Osteocyte (in vitro differentiated cells): ENCODE data around the gene DNAJC6. TPM values are rescaled to one million over a fixed set of nuclear protein-coding genes. Genes with fewer than 3 reads are reported as not detected.
A peak's percentile ranks its signal among the peaks of the same experiment; 100 is the strongest.
"Not testable (repeated sequence)": the region's sequence is repeated elsewhere in the genome, so short reads cannot be mapped to it uniquely, and the experiment has no call there.

Experiments
- DNase-seq: peaks from one replicate; pipeline ENCODE4 v3.0.0; 2021; ENCODE audit warnings: mixed read lengths; ENCODE audit not compliant: unreplicated experiment; ENCODE audit errors: extremely low spot score
- H3K27ac Mint-ChIP-seq: one replicate; pipeline ENCODE4 v1.8.0; 2021; ENCODE audit warnings: mild to moderate bottlenecking, mixed read lengths; ENCODE audit not compliant: unreplicated experiment
- H3K27me3 Mint-ChIP-seq: one replicate; pipeline ENCODE4 v1.8.0; 2021; ENCODE audit warnings: mixed read lengths; ENCODE audit not compliant: unreplicated experiment
- H3K36me3 Mint-ChIP-seq: one replicate; pipeline ENCODE4 v1.8.0; 2021; ENCODE audit warnings: mixed read lengths; ENCODE audit not compliant: unreplicated experiment
- H3K4me1 Mint-ChIP-seq: one replicate; pipeline ENCODE4 v1.8.0; 2021; ENCODE audit warnings: mixed read lengths; ENCODE audit not compliant: unreplicated experiment
- H3K4me3 Mint-ChIP-seq: one replicate; pipeline ENCODE4 v1.8.0; 2021; ENCODE audit warnings: mild to moderate bottlenecking, moderate library complexity, mixed read lengths; ENCODE audit not compliant: unreplicated experiment
- H3K9me3 Mint-ChIP-seq: one replicate; pipeline ENCODE4 v1.8.0; 2021; ENCODE audit warnings: mixed read lengths; ENCODE audit not compliant: unreplicated experiment
- total RNA-seq: library from RNA; stranded (reverse); gene quantifications from 2 replicates; pipeline ENCODE4 v1.2.1, GENCODE V29; 2021
- TF ChIP-seq, protein P1 (sequence below): fragments of 200-600 bp; sonication (generic); IDR thresholded peaks from 2 replicates; pipeline ENCODE4 v1.5.0; 2021; ENCODE audit warnings: antibody characterized with exemption, mild to moderate bottlenecking, moderate library complexity

DNAJC6 gene
- total RNA-seq, 1 donor from 2014 or later, result 50.8 TPM

DNA sequence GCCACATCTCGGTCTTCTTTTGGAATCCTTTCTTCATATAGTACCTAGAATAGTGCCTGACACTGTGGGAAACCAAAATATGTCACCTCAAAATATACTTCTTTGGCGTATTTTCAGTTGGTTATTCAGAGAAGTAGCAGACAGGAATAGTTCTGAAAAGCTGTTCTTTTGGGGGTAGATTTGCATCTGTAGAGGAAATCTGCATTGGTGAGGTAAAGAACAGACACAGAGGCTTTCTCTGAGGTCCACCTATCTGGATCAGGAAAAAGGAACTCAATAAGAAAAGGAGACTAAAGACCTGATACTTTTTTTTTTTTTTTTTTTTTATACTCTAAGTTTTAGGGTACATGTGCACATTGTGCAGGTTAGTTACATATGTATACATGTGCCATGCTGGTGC, 134.3 kb downstream of the DNAJC6 start:
- Mint-ChIP-seq H3K27me3 (no peaks in the 10 kb centered on the region), H3K36me3 (no peaks in the 10 kb centered on the region), H3K4me1 (no peaks in the 10 kb centered on the region), H3K4me3 (no peak overlapping the region), H3K27ac (no peak overlapping the region), H3K9me3 (peaks cover 13% of the 10 kb centered on the region)
- TF ChIP-seq, protein P1, sequence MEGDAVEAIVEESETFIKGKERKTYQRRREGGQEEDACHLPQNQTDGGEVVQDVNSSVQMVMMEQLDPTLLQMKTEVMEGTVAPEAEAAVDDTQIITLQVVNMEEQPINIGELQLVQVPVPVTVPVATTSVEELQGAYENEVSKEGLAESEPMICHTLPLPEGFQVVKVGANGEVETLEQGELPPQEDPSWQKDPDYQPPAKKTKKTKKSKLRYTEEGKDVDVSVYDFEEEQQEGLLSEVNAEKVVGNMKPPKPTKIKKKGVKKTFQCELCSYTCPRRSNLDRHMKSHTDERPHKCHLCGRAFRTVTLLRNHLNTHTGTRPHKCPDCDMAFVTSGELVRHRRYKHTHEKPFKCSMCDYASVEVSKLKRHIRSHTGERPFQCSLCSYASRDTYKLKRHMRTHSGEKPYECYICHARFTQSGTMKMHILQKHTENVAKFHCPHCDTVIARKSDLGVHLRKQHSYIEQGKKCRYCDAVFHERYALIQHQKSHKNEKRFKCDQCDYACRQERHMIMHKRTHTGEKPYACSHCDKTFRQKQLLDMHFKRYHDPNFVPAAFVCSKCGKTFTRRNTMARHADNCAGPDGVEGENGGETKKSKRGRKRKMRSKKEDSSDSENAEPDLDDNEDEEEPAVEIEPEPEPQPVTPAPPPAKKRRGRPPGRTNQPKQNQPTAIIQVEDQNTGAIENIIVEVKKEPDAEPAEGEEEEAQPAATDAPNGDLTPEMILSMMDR, result no peak
- no peak for DNase-seq

DNA sequence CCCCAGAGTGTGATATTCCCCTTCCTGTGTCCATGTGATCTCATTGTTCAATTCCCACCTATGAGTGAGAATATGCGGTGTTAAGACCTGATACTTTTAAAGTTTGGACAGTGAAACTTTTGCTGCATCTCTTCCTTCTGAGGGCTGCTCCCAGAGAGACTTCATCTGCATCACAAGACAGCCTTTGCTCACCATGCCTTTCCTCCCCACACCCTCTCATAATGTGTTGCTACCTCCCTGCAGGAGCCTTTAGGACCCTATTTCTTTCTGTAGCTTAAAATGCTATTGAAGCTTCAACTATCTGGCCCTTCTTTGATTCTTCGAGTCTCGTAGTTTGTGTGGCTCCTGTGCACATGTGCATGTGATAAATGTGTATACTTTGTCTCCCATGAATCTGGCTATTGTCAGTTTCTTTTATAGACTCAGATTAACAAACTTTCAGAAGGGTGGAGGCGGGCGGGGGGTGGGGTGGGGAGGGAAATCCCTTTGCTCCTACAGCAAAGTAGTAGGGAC, 134.8 kb downstream of the DNAJC6 start:
- H3K4me3 Mint-ChIP-seq, result no peak overlapping the region
- H3K27ac Mint-ChIP-seq, result no peak overlapping the region
- H3K27me3 Mint-ChIP-seq, result no peaks in the 10 kb centered on the region
- H3K9me3 Mint-ChIP-seq, result peaks cover 13% of the 10 kb centered on the region
- TF ChIP-seq, protein P1, result no peak
- no peak for DNase-seq
- H3K36me3 Mint-ChIP-seq, result no peaks in the 10 kb centered on the region
- H3K4me1 Mint-ChIP-seq, result no peaks in the 10 kb centered on the region

DNA sequence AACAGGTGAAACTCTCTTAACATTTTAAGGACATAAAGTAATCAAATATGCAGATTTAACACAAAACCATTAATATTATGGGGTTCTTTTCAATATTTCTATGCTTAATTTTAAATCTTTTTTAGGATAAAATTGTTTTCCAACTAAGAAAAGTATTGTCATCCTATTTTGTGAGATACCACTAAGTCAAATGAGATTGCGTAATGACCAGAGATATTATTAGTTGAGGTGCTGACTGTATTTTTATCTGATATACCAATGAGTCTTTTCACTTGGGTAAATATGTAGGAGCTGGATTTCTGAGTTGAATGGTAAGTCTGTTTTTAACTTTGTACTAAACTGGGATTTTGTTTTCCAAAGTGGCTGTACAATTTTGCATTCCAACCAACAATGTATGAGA, 136.5 kb downstream of the DNAJC6 start:
- TF ChIP-seq, protein P1, result no peak
- Mint-ChIP-seq H3K27ac (no peak overlapping the region), H3K4me3 (no peak overlapping the region), H3K4me1 (no peaks in the 10 kb centered on the region), H3K36me3 (no peaks in the 10 kb centered on the region), H3K9me3 (peaks cover 13% of the 10 kb centered on the region), H3K27me3 (no peaks in the 10 kb centered on the region)
- DNase-seq, result no peak

DNA sequence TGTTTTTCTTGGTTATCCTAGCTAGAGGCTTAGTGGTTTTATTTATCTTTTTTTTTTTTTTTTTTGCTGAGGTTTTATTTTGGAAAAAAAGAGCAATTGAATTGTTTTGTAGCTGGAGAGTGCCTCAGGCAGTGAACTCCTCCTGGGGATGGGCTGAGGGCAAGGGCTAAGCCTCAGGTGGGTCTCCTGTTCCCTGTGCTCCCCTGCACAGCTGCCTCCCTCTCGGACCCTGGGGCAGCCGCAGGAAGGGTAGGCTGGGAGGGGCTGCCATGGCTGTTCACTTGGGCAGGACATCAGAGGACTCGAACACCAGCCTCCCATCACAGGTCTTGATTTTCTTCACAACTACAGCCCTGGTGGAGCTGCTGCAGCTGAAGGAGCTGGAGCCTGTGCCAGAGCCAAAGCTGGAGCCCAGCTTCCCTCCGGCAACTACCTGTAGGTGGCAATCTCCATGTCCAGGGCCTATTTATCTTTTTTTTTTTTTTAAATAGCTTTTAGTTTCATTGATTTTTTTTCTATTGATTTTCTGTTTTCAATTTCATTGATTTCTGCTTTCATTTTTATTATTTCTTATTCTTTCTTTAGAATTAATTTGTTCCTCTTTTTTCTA, 140.0 kb downstream of the DNAJC6 start:
- H3K9me3 Mint-ChIP-seq, result no peaks in the 10 kb centered on the region
- H3K4me1 Mint-ChIP-seq, result no peaks in the 10 kb centered on the region
- H3K27ac Mint-ChIP-seq, result no peak overlapping the region
- H3K4me3 Mint-ChIP-seq, result no peak overlapping the region
- H3K27me3 Mint-ChIP-seq, result no peaks in the 10 kb centered on the region
- TF ChIP-seq, protein P1, result peak; percentile 26
- no peak for DNase-seq
- H3K36me3 Mint-ChIP-seq, result no peaks in the 10 kb centered on the region

DNA sequence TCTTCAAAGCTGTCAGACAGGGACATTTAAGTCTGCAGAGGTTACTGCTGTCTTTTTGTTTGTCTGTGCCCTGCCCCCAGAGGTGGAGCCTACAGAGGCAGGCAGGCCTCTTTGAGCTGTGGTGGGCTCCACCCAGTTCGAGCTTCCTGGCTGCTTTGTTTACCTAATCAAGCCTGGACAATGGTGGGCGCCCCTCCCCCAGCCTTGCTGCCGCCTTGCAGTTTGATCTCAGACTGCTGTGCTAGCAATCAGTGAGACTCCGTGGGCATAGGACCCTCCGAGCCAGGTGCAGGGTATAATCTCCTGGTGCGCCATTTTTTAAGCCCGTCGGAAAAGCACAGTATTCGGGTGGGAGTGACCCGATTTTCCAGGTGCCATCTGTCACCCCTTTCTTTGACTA, 146.3 kb downstream of the DNAJC6 start:
- H3K36me3 Mint-ChIP-seq, DNase-seq, H3K4me1 Mint-ChIP-seq, H3K27ac Mint-ChIP-seq, H3K27me3 Mint-ChIP-seq, H3K4me3 Mint-ChIP-seq: not testable (repeated sequence)
- H3K9me3 Mint-ChIP-seq, result peaks cover 14% of the 10 kb centered on the region
